Activated CD4-positive, alpha-beta T cell treated with anti-CD3 and anti-CD28 coated beads for 48 hours (primary cell): Measurements from ENCODE around the gene AAMDC.
"Not testable (repeated sequence)": the region's sequence is repeated elsewhere in the genome, so short reads cannot be mapped to it uniquely, and the experiment has no call there.

Experiments used
- DNase-seq: peaks from one replicate; pipeline ENCODE4 v3.0.0-alpha.2; 2020

Gene AAMDC

DNA sequence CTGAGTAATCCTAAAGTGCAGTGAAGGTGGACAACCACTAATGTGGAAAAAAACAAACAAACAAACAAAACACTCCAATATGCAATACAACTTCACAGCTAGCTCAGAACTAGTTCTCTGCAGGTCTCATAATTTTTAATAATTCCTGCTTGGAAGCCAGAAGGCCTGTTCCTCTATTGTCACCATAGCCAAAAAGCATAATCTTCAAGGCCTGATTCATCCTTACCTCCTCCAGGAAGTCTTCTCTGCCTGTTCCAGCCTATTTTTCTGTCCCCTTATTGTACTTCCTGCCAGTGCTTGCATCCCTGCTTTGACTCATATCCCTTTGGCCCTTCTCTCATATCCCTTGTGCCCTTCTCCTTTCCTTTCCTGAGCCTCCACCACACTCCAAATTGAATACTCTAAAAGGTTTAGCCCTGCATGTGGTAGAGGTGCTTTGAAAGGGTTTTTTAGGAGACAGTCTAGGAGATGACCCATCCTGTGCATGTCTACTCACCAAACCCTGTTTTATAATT is 69.2 kb downstream of the AAMDC start:
- not testable (repeated sequence) for DNase-seq

DNA sequence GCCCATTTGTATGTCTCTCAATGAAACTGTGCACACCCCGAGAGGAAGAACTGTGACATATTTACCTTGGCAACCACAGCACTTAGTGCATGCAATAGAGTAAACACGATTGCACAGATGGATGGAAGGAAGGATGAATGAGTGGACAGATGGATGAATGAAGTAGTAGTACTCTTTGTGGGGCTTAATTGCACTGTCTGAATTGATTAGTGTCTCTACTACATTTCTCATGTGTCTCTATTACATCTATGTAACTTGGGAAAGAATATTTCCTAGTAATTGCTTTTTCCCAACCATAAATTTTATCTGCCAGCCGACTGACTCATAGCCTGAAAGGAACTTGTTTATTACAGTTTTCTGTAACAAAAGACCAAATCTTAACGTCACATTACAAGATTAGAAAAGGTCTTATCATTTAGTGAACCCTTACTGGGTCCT is 69.7 kb downstream of the AAMDC start:
- DNase-seq, result not testable (repeated sequence)

DNA sequence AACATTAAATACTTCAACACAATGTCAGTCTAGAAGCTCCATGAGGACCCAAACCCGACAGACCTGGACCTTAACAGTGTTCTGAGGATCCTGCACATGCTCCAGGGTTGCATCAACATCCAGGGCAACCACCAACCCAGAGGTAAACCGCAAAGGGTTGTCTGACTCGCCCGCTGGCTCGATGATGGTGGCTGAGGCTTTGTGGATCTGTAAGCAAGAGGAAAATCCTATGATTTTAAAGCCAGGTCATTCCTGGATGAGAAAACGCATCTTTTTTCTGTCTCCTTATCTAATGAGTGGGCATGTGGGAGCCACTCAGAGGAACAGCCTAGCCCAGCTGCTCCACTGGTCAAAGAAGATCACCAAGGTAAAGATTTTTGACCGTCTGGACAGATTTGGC is 70.3 kb downstream of the AAMDC start:
- not testable (repeated sequence) for DNase-seq

DNA sequence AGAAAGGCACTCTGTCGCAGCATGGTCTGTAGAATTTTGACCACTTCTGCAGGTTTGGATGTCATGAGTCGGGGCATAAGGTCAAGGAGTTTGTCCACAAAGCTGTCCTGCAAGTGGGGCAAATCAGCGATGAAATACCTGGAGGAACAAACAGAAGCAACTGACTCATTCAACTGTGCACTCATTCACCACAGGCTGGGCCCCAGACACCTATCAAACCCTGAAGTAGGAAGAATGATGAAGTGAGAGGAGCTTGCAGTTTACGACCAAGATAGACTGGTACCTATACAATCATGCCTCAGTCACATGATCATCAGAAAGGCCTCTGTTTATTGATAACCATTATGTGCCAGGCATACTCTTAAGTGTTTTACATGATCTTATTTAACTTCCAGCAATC is 70.8 kb downstream of the AAMDC start:
- DNase-seq, result not testable (repeated sequence)

DNA sequence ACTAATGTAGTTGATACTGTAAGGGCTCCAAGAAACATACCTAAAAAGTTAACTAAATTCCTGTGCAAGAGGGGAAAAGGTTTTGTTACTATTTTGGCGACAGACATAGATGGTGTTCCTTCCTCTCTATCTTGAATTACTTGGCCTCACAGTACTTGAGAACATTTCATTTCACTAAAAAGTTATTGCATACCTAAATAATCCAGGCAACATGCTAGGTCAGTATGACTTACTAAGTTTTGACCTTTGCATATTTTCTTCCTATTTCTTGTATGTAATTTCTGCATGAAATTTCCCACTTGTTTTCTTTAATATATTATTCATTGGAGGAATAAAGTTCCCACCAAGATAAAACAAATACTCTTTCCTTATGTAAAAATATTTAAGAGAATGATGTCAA is 74.0 kb downstream of the AAMDC start:
- DNase-seq, result not testable (repeated sequence)

DNA sequence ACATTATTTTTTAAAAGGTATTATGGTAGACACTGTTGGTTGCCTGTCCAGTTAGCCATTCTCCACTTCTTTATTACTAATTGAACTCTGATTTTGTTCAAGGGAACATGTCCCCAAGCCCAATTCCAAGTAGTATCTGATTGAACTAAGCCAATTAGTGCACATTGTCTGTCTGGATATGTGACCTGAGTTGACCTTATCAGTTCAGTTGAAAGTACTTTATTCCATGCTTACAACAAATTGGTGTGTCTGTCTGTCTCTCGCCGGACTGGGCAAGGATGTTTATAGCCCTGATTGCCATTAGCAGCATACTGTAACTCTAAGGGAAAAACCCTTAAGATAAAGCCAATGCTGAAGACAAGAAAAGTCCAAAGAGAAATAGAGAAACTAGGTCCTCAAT is 87.9 kb downstream of the AAMDC start:
- DNase-seq, result no peak

DNA sequence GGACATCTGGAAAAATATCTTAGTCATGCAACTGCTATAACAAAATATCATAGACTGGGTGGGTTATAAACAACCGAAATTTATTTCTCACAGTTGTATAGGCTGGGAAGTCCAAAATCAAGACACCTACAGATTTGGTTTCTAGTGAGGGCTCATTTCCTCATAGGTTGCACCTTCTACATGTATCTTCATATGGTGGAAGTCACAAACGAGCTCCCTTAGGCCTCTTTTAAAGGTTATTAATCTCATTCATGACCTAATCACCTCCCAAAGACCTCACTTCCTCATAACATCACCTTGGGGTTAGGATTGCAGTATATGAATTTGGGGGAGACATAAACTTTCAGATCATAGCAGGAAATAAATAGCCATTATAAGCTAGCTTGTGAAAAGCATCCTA is 88.3 kb downstream of the AAMDC start:
- no peak for DNase-seq

DNA sequence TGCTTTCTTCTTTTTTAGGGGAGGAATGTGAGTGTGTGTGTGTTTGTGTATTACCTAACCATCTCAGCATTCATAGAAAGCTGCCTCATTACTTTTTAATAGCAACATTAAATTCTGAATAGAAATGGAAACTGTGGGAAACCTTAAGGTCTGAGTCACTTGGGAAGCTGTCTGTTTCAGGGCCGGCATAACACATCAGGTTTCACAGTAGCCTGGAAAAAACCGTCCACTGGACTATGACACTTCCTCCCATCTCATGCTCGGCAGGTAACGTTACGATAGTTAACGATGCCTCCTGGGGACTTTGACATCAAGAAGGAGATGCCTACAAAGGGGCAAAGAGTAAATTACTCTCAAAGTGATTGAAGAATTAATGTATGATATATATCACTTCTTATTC is 89.9 kb downstream of the AAMDC start:
- not testable (repeated sequence) for DNase-seq

DNA sequence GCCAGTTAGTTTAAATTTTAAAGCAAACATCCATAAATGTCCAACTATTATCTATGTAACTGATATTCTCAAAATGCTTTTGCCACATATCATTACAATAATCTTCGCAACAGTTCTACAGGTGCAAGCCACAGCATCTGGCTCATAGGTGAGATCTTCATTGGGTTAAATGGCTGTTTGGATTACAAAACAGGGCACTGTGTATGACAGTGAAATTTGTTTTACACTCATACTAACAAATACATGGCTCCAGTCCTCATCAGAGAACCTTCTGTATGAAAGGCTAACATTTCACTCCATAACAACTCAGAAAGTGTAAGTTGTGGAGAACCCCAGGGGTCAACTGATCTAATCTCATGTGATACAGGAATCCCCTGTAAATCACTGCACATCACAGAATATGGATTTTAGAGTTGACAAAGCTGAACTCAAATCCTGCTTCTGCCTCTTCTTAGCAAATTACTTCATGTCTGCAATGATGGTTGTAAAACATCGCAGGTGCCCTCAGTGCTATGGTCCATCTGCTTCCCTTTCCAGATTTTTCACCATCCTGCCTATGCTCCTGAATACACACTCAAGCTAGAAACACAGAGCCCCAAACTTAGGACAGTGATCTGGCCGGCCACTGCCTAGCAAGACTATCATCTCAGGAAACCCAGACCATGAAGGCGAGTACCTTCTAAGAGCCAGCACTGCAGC is 92.8 kb downstream of the AAMDC start:
- DNase-seq, result not testable (repeated sequence)

DNA sequence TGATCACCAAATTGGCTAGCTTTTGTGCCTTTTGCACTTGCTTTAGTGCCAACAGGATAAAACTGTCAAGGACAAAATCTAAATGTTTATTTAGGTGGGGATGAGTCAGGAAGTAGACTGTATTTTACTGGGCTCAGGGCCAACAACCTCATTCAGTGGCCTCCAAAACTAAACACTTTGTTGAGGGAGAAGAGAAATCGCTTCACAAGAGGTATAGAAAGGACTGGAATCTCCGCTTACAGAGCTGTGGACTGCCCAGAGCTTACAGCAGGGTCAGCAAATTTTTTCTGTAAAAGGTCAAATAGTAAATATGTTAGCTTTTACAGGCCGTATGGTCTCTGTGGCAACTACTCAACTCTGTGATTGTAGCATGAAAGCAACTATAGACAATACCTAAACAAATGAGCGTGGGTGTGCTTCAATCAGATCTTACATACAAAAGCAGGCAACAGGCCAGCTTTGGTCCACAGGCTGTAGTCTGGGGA is 93.4 kb downstream of the AAMDC start:
- DNase-seq, result not testable (repeated sequence)

DNA sequence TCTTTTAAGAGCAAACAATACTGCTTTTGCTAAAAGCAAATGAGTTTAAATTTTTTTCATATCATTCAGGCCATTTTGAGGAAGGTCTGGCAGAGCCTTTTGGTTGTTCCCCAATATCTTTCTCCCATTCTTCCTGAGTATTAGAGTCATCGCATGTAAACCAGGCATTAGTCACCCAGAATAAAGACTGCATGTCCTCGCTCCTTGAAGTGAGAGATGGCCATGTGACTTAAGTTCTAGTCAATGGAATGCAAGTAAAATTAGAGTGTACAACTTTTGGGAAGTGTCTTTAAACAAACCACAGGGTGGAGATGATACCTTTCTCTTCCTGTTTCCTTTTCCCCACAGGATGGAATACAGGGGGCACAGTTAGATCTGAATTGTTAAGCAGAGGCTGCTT is 96.8 kb downstream of the AAMDC start:
- not testable (repeated sequence) for DNase-seq
